Iris pigment epithelial cell (primary cell): ENCODE measurements around the gene LARP4B.

Source experiments
- DNase-seq: peaks from one replicate; pipeline ENCODE4 v3.0.0-alpha.2; 2011; ENCODE audit warnings: low read depth

LARP4B gene

GRCh38 chr10:767794-768193 lies 163.7 kb downstream of the LARP4B start:
- no peak for DNase-seq

GRCh38 chr10:767211-767610 lies 164.3 kb downstream of the LARP4B start:
- DNase-seq, result no peak

- no peak for DNase-seq
Measured at GRCh38 chr10:761376-761775, 170.1 kb downstream of the LARP4B start.

- no peak for DNase-seq
Measured at GRCh38 chr10:760622-761021, 170.9 kb downstream of the LARP4B start.

GRCh38 chr10:759898-760477 lies 171.5 kb downstream of the LARP4B start:
- no peak for DNase-seq
